Measurements from ENCODE around the gene ADAMTSL3.

ADAMTSL3 gene

GRCh38 chr15:83998486-83998885, 344.6 kb downstream of the ADAMTSL3 start:
- no peak for TF ChIP-seq EZH2phosphoT487 (IDR thresholded peaks at IDR 0.05; ENCODE audit: borderline replicate concordance)
- TF ChIP-seq, protein P1, sequence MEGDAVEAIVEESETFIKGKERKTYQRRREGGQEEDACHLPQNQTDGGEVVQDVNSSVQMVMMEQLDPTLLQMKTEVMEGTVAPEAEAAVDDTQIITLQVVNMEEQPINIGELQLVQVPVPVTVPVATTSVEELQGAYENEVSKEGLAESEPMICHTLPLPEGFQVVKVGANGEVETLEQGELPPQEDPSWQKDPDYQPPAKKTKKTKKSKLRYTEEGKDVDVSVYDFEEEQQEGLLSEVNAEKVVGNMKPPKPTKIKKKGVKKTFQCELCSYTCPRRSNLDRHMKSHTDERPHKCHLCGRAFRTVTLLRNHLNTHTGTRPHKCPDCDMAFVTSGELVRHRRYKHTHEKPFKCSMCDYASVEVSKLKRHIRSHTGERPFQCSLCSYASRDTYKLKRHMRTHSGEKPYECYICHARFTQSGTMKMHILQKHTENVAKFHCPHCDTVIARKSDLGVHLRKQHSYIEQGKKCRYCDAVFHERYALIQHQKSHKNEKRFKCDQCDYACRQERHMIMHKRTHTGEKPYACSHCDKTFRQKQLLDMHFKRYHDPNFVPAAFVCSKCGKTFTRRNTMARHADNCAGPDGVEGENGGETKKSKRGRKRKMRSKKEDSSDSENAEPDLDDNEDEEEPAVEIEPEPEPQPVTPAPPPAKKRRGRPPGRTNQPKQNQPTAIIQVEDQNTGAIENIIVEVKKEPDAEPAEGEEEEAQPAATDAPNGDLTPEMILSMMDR (conservative IDR thresholded peaks at IDR 0.05; ENCODE audit: low read length), result no peak
- Histone ChIP-seq H3F3A (ENCODE audit: low read depth) (no peaks in the 10 kb centered on the region), H3K79me2 (ENCODE audit: insufficient read depth, low read length) (no peaks in the 10 kb centered on the region), H3K4me2 (ENCODE audit: low read depth, low read length, poor library complexity, severe bottlenecking) (no peak overlapping the region), H2AFZ (ENCODE audit: low read length) (no peak overlapping the region), H3K9me3 (ENCODE audit: insufficient read depth, low read depth, low read length) (no peaks in the 10 kb centered on the region), H3K4me3 (ENCODE audit: low read length, poor library complexity, severe bottlenecking) (no peak overlapping the region), H3K36me3 (ENCODE audit: insufficient read depth, low read length) (no peaks in the 10 kb centered on the region), H3K9me2 (replicated peaks; ENCODE audit: low read depth, low read length) (no peaks in the 10 kb centered on the region), H3K4me1 (ENCODE audit: insufficient read depth, low read length, poor library complexity, severe bottlenecking) (no peaks in the 10 kb centered on the region), H3K9ac (ENCODE audit: low read depth, low read length, poor library complexity, severe bottlenecking) (no peak overlapping the region), H4K20me1 (ENCODE audit: insufficient read depth, low read length, poor library complexity, severe bottlenecking) (no peaks in the 10 kb centered on the region), H3K27me3 (ENCODE audit: insufficient read depth, low read length, poor library complexity, severe bottlenecking) (no peaks in the 10 kb centered on the region)

DNA sequence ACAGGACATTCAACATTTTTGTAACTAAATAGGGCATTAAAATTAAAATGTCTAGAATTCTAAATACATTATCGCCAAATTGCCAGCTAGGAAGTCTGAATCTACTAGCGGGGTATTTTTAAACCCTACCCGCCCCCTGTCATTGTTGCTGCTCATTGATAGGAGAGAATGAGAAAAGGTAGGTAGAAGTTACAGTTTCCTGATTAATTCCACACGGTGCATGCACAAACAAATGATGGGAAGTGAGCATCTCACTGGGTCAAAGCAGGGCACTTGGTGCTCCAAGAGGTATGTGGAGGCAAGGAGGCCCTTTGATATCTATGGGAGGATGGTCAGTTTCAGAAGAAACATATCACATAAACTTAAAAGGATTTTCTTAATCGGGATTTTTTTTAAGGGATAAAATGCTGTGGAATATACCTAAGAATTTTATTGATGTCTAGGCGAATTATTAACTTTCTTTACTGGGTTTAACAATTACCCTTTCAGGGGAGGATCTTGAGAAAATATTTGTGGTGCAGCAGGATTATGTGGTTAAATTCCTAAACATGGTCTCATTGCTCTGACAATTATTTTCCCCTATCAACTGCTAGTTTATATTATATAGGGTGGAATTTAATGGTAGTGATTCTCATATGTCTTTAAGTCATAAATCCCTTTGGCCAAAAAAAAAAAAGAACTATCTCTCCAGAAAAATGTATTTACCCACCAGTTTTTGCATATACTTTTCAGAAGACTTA, 345.6 kb downstream of the ADAMTSL3 start:
- Histone ChIP-seq H3K27me3 (ENCODE audit: insufficient read depth, low read length, poor library complexity, severe bottlenecking) (no peaks in the 10 kb centered on the region), H3K79me2 (ENCODE audit: insufficient read depth, low read length) (no peaks in the 10 kb centered on the region), H3K9me3 (ENCODE audit: insufficient read depth, low read depth, low read length) (no peaks in the 10 kb centered on the region), H4K20me1 (ENCODE audit: insufficient read depth, low read length, poor library complexity, severe bottlenecking) (no peaks in the 10 kb centered on the region), H3K9me2 (replicated peaks; ENCODE audit: low read depth, low read length) (no peaks in the 10 kb centered on the region), H3F3A (ENCODE audit: low read depth) (no peaks in the 10 kb centered on the region), H3K4me2 (ENCODE audit: low read depth, low read length, poor library complexity, severe bottlenecking) (no peak overlapping the region), H3K9ac (ENCODE audit: low read depth, low read length, poor library complexity, severe bottlenecking) (no peak overlapping the region), H3K4me3 (ENCODE audit: low read length, poor library complexity, severe bottlenecking) (no peak overlapping the region), H3K4me1 (ENCODE audit: insufficient read depth, low read length, poor library complexity, severe bottlenecking) (no peaks in the 10 kb centered on the region), H2AFZ (ENCODE audit: low read length) (no peak overlapping the region), H3K36me3 (ENCODE audit: insufficient read depth, low read length) (no peaks in the 10 kb centered on the region)
- no peak for TF ChIP-seq EZH2phosphoT487 (IDR thresholded peaks at IDR 0.05; ENCODE audit: borderline replicate concordance)
- TF ChIP-seq, protein P1 (conservative IDR thresholded peaks at IDR 0.05; ENCODE audit: low read length), result no peak

DNA sequence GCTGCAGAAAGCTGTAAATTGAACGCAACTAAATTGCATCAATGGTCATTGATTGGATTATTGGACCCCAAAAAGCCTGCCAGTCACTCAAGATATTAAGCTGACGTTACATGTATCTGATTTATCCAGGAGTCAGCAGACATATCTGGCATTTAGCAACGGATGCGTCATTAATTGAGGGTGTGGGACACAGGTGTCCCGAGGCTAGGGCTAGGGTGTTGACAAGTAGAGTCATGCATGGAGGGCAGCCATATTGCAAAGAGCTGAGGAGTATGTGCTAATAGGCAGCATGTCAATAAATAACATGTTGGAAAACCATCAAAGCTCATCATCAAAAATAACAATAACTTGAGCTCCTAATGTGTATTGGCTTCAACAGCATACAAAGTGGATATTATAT, 347.1 kb downstream of the ADAMTSL3 start:
- Histone ChIP-seq H2AFZ (ENCODE audit: low read length) (no peak overlapping the region), H3K4me1 (ENCODE audit: insufficient read depth, low read length, poor library complexity, severe bottlenecking) (no peaks in the 10 kb centered on the region), H3K27me3 (ENCODE audit: insufficient read depth, low read length, poor library complexity, severe bottlenecking) (no peaks in the 10 kb centered on the region), H4K20me1 (ENCODE audit: insufficient read depth, low read length, poor library complexity, severe bottlenecking) (no peaks in the 10 kb centered on the region), H3K79me2 (ENCODE audit: insufficient read depth, low read length) (no peaks in the 10 kb centered on the region), H3K9me2 (replicated peaks; ENCODE audit: low read depth, low read length) (no peaks in the 10 kb centered on the region), H3K9ac (ENCODE audit: low read depth, low read length, poor library complexity, severe bottlenecking) (no peak overlapping the region), H3K36me3 (ENCODE audit: insufficient read depth, low read length) (no peaks in the 10 kb centered on the region), H3K4me3 (ENCODE audit: low read length, poor library complexity, severe bottlenecking) (no peak overlapping the region), H3K4me2 (ENCODE audit: low read depth, low read length, poor library complexity, severe bottlenecking) (no peak overlapping the region), H3F3A (ENCODE audit: low read depth) (no peaks in the 10 kb centered on the region), H3K9me3 (ENCODE audit: insufficient read depth, low read depth, low read length) (no peaks in the 10 kb centered on the region)
- no peak for TF ChIP-seq EZH2phosphoT487 (IDR thresholded peaks at IDR 0.05; ENCODE audit: borderline replicate concordance)
- TF ChIP-seq, protein P1 (conservative IDR thresholded peaks at IDR 0.05; ENCODE audit: low read length), result no peak
